A673 (cell line): ENCODE data around the gene PTPN12.

Experiments used
- EZH2 ChIP-seq: fragments of 200-600 bp; sonication (generic); IDR thresholded peaks from 2 replicates; pipeline ENCODE4 v1.6.1; 2017; ENCODE audit warnings: borderline replicate concordance, low read depth, mild to moderate bottlenecking, mixed read lengths, antibody characterized with exemption, low read length; ENCODE audit not compliant: poor library complexity, severe bottlenecking
- TF ChIP-seq, protein P1 (sequence below): fragments of 300-800, 200-600 bp; sonication (generic); conservative IDR thresholded peaks from 2 replicates; pipeline ENCODE4 v1.5.1; 2017; ENCODE audit warnings: low read depth, mild to moderate bottlenecking, antibody characterized with exemption, low read length, moderate library complexity, mixed read lengths

- TF ChIP-seq, protein P1, sequence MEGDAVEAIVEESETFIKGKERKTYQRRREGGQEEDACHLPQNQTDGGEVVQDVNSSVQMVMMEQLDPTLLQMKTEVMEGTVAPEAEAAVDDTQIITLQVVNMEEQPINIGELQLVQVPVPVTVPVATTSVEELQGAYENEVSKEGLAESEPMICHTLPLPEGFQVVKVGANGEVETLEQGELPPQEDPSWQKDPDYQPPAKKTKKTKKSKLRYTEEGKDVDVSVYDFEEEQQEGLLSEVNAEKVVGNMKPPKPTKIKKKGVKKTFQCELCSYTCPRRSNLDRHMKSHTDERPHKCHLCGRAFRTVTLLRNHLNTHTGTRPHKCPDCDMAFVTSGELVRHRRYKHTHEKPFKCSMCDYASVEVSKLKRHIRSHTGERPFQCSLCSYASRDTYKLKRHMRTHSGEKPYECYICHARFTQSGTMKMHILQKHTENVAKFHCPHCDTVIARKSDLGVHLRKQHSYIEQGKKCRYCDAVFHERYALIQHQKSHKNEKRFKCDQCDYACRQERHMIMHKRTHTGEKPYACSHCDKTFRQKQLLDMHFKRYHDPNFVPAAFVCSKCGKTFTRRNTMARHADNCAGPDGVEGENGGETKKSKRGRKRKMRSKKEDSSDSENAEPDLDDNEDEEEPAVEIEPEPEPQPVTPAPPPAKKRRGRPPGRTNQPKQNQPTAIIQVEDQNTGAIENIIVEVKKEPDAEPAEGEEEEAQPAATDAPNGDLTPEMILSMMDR: no peak
- no peak for TF ChIP-seq EZH2
Measured at GRCh38 chr7:77655356-77655755, 118.3 kb downstream of the PTPN12 start.
